ENCODE data around the gene OR10A3.
"Not testable (repeated sequence)": the region's sequence is repeated elsewhere in the genome, so short reads cannot be mapped to it uniquely, and the experiment has no call there.

Gene OR10A3

GRCh38 chr11:7941608-7942007 lies at the start of gene OR10A3:
Gene OR10A3 (minus strand): TSS chr11:7941708. CDS start chr11:7939520, 2,188 bp downstream.
- FAIRE-seq (no peak), DNase-seq (ENCODE audit: insufficient read length, low spot score) (no peak)

DNA sequence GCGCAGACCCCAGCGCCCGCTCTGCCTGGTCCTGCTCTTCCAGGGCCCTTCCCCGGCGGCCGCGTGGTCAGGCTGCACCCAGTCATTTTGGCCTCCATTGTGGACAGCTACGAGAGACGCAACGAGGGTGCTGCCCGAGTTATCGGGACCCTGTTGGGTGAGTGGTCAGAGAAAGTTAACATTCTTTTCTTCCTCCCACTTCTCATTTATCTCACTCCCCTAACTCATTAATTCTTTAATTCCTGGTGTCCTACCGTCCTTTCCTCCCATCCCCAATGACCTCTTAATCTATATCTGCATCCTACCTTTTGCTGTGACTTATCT lies 46.0 kb upstream of the OR10A3 start:
- DNase-seq (ENCODE audit: insufficient read length, low spot score) = not testable (repeated sequence)
- FAIRE-seq = peak; percentile 9

GRCh38 chr11:7986768-7987559 lies 45.5 kb upstream of the OR10A3 start, which contains the start of gene EIF3F:
Gene EIF3F (plus strand): TSS chr11:7987337. CDS start chr11:7987353, 16 bp downstream.
- FAIRE-seq = peak; percentile 59
- DNase-seq (ENCODE audit: insufficient read length, low spot score) = peak; percentile 98

DNA sequence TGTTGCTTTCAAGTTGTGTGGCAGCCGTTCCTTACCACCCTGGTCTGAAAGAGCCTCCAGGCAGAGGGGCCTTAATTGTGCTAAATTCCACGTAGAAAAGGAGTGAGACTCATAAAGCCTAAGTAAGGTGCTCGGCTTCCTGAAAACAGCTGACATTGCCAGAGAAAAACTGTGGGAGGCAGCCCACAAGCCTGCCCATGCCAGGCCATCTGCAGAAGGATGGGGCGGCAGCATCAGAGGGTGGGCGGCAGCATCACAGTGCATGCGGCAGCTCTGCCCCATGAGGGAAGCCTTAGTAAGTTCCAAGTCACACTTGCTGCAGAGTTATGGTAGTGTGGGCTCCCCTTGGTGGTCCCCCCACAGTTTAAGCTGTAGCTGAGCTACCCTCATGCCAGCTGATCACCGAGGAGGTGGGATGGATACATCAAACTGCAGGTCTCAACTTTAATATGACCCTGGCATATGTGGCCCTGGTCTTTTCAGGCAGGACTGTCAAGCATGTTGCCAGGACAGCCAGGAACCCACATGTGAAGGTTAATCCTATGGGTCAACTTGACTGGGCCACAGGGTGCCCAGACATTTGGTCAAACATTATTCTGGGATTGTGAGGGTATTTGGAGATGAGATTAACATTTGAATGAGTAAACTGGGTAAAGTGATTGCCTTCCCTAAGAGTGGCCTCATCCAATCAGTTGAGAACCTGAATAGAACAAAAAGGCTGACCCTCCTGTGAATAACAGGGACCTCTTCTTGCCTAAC lies 42.5 kb upstream of the OR10A3 start:
- DNase-seq (ENCODE audit: insufficient read length, low spot score) (no peak), FAIRE-seq (no peak)

GRCh38 chr11:7982582-7983119 lies 41.1 kb upstream of the OR10A3 start:
- DNase-seq (ENCODE audit: insufficient read length, low spot score) (no peak), FAIRE-seq (no peak)

DNA sequence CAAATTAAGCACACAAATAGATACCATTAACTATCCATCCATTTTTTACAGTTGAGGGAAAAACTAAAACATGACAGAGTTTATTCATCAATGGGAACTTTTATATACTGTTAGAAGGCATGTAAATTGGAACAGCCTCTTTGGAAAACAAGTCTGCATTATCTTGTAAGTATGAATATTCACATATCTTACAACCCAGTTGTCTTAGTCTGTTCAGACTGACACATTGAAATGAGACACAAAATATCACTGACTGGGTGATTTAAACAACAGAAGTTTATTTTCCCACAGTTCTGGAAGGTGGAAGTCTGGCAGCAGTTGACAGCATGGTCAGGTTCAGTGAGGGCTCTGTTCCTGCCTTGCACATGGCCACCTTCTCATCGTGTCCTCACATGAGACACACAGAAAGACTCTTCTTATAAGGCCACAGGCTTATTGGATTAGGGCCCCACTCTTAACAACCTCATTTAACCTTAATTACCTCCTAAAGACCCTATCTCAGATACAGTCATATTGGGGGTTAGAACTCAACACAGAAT lies 40.2 kb upstream of the OR10A3 start:
- no peak for FAIRE-seq
- no peak for DNase-seq (ENCODE audit: insufficient read length, low spot score)

GRCh38 chr11:7977232-7977917 lies 35.9 kb upstream of the OR10A3 start:
- peak; percentile 49 for DNase-seq (ENCODE audit: insufficient read length, low spot score)
- no peak for FAIRE-seq

DNA sequence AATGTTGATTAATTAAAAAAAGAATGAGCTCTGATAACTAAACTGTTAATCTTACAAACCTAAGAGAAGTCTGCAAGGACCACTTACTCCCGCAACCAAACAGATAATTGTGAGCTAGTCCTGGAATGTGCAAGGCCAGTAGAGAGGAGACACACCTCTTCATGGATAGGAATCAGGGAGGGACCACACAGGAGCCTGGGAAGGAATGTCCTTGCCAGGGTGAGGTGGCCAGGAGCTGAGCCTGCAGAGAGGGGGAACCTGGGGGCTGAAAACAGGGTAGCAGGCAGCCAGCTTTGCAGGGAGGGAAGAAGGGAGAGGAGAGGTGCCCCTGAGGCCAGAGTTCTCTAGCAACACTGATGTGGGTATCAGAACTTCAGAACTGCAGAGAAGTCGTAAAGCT lies 33.2 kb upstream of the OR10A3 start:
- FAIRE-seq = no peak
- no peak for DNase-seq (ENCODE audit: insufficient read length, low spot score)

DNA sequence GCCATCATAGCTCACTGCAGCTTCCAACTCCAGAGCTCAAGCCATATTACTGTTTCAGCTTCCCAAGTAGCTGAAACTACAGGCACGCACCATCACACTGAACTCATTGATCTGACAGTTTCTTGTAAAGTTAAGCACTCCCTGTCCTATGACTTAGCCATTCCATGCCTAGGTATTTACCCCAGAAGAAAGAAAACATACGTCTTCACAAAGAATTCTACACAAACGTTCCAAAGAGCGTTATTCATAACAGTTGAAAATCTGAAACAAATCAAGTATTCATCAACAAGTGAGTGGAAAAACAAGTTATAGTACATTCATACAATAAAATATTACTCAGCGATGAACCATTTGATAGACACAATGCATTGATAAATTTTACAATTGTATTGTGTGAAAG lies 31.5 kb upstream of the OR10A3 start:
- DNase-seq (ENCODE audit: insufficient read length, low spot score) (no peak), FAIRE-seq (no peak)

DNA sequence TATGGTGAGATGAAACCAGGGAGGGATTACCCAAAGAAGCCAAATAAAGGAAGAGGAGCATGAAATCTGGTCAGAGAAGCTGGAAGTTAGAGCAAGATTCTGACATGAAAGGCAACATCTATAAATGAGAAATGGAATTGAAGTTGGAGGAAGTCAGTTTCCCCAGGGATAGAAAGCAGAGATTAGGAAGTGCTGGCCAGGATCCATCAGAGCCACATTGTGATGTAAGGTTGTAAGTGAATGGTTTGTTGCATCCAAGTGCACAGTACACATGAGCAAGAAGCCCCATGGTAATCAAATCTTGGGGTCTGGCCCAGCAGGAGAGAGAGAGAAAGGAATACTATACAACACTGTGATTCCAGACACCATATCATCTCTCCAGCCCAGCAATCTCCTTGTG lies 30.3 kb upstream of the OR10A3 start:
- no peak for FAIRE-seq
- no peak for DNase-seq (ENCODE audit: insufficient read length, low spot score)

- FAIRE-seq (peak; percentile 38), DNase-seq (ENCODE audit: insufficient read length, low spot score) (no peak)
These were observed 28.5 kb upstream of the OR10A3 start for GRCh38 chr11:7969756-7970646.

GRCh38 chr11:7968686-7969085 lies 27.2 kb upstream of the OR10A3 start:
- FAIRE-seq (no peak), DNase-seq (ENCODE audit: insufficient read length, low spot score) (no peak)

DNA sequence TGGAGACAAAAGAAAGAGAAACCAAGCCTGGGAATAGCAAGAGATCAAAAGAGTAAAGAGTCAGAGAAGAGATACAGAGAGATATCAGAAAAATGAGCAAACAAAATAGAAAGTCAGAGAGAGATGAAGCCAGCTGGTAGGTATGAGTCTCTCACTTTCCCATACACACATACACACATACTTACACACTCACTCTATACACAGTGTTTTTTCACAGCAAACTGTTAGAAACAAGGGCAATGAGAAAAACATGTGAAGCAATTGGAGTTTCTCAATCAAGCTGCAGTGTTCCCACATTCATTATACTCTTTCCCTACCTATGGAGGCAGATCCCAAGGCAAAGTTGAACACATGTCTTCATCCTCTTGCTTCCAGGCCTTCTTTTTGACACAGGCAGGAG lies 26.3 kb upstream of the OR10A3 start:
- FAIRE-seq = no peak
- no peak for DNase-seq (ENCODE audit: insufficient read length, low spot score)

- DNase-seq (ENCODE audit: insufficient read length, low spot score) = no peak
- no peak for FAIRE-seq
These were observed 25.6 kb upstream of the OR10A3 start for GRCh38 chr11:7967097-7967496.

DNA sequence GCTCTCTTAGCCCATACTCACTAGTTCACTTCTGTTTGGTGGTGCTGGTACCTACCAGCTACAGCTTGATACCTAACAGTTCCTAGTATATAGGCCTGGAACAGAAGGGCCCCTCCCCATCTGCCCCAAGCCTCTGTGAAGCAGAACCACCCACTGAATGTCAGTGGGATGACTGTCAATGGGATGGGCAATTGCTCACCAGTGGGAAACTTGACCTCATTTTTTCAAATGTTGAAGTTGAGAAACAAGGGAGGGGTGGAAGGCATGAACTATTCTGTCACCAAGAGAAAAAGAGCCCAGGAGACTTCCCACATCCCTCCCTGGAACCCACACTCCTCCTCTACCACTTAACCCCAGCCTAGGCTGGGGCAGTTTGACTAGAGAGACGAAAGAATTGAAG lies 23.9 kb upstream of the OR10A3 start, which contains the start of gene NLRP10:
NLRP10 (minus strand) TSS at position 62 of the 400 bp plus-strand sequence. CDS start 1,952 bp downstream, outside the sequence.
- DNase-seq (ENCODE audit: insufficient read length, low spot score) = no peak
- peak; percentile 69 for FAIRE-seq

- no peak for FAIRE-seq
- DNase-seq (ENCODE audit: insufficient read length, low spot score) = no peak
These were observed 23.4 kb upstream of the OR10A3 start for GRCh38 chr11:7964873-7965272.

DNA sequence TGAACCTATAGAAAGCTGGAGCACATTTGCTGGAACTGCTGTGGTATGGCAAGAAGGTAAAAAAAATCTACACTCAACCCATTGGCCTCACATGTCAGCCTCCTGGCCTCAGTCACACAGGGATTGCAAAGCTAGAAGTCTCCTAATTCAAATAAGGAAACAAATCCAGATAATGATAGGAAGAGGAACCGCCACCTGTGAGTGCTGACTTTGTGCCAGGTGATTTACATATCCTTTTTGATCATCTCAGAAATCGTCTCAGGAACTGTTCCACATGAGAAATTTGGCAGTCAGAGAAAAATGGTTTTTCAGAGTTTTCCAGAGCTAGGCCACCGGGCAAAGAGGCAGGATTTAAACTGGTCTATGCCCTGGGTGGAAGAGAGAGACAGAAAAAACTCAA lies 22.8 kb upstream of the OR10A3 start:
- FAIRE-seq = no peak
- DNase-seq (ENCODE audit: insufficient read length, low spot score) = no peak

DNA sequence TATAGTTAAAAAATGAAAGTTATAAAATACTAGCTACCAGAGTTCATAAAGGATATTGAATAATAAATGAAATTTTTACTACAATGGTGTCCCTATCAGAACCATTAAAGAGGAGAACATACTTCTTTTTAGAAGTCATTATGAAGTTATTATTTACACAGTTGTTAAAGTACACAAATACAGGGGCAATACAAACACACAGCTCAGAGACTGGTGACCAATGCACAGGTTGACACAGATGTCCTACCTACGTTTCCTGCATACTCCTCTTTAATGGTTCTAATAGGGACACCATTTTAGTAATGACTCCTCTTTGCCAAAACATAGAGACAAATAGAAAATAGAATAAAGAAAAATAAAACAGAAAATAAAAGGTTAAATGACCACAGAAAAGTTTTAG lies 13.7 kb upstream of the OR10A3 start:
- no peak for DNase-seq (ENCODE audit: insufficient read length, low spot score)
- FAIRE-seq = no peak

- FAIRE-seq (no peak), DNase-seq (ENCODE audit: insufficient read length, low spot score) (no peak)
These were observed 8.4 kb upstream of the OR10A3 start for GRCh38 chr11:7949934-7950333.

GRCh38 chr11:7944123-7944522 lies 2.6 kb upstream of the OR10A3 start:
- FAIRE-seq (no peak), DNase-seq (ENCODE audit: insufficient read length, low spot score) (no peak)
